ENCODE data around the gene RAPGEF1. TPM values are rescaled to one million over a fixed set of nuclear protein-coding genes. Genes with fewer than 3 reads are reported as not detected.
A peak's percentile ranks its signal among the peaks of the same experiment; 100 is the strongest.

RAPGEF1 gene
- total RNA-seq, 1 donor from 2014 or later, result 33.3 TPM

DNA sequence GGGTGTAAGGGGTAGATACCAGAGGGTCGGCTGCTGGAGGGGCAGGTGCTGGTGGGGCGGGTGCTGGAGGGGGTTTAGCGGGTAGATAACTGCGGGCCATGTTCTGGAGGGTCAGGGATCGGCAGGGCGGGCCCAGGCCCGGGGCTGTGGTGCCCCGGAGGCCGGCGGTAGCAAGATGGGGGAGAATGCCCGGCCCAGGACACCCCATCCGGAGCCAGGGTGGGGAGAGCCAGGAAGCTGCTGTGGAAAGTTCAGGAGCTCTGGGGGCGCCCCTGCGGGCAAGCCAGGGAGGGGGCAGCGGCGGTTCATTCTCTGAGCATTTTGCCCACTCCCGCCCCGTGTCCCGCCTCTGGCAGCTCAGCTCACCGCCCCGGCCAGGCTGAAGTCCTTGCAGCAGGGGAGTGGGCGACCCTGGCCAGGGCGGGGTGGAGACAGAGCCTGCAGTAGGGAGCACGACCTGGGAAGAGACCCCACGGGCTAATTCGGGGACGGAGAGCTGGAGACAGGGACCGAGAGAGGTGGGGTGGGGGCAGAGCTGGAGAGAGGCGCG is 194.0 kb downstream of the RAPGEF1 start:
- H3K4me3 Mint-ChIP-seq, result no peak overlapping the region
- H3K27me3 Mint-ChIP-seq (ENCODE audit: insufficient read depth, low read depth), result peaks cover 21% of the 10 kb centered on the region
- DNase-seq (ENCODE audit: low spot score), result no peak
- no peak overlapping the region for H3K27ac ChIP-seq
- H3K36me3 Mint-ChIP-seq, result no peaks in the 10 kb centered on the region
- H3K4me2 ChIP-seq, result peak overlapping the region; percentile 13
- no peak overlapping the region for H3K27ac Mint-ChIP-seq
- peaks cover 5% of the 10 kb centered on the region for H3F3A ChIP-seq (ENCODE audit: low read depth)
- H3K9me3 ChIP-seq (ENCODE audit: low read depth), result peaks cover 13% of the 10 kb centered on the region
- H2AFZ ChIP-seq (replicated peaks), result no peak overlapping the region
- no peaks in the 10 kb centered on the region for H4K20me1 ChIP-seq (ENCODE audit: low read depth)
- H3K36me3 ChIP-seq, result no peaks in the 10 kb centered on the region
- H3K79me2 ChIP-seq (ENCODE audit: low read depth), result no peaks in the 10 kb centered on the region
- no peaks in the 10 kb centered on the region for H3K4me1 ChIP-seq
- H3K9ac ChIP-seq, result no peak overlapping the region
- H3K27me3 ChIP-seq, result peaks cover 26% of the 10 kb centered on the region
- H3K4me3 ChIP-seq, result no peak overlapping the region
- TF ChIP-seq EZH2phosphoT487 (IDR thresholded peaks at IDR 0.05), result no peak
- TF ChIP-seq, protein P1, sequence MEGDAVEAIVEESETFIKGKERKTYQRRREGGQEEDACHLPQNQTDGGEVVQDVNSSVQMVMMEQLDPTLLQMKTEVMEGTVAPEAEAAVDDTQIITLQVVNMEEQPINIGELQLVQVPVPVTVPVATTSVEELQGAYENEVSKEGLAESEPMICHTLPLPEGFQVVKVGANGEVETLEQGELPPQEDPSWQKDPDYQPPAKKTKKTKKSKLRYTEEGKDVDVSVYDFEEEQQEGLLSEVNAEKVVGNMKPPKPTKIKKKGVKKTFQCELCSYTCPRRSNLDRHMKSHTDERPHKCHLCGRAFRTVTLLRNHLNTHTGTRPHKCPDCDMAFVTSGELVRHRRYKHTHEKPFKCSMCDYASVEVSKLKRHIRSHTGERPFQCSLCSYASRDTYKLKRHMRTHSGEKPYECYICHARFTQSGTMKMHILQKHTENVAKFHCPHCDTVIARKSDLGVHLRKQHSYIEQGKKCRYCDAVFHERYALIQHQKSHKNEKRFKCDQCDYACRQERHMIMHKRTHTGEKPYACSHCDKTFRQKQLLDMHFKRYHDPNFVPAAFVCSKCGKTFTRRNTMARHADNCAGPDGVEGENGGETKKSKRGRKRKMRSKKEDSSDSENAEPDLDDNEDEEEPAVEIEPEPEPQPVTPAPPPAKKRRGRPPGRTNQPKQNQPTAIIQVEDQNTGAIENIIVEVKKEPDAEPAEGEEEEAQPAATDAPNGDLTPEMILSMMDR (IDR thresholded peaks at IDR 0.05), result no peak
- TF ChIP-seq EZH2 (IDR thresholded peaks at IDR 0.05), result no peak
- H3K4me1 Mint-ChIP-seq, result no peaks in the 10 kb centered on the region
- peaks cover 41% of the 10 kb centered on the region for H3K9me3 Mint-ChIP-seq

DNA sequence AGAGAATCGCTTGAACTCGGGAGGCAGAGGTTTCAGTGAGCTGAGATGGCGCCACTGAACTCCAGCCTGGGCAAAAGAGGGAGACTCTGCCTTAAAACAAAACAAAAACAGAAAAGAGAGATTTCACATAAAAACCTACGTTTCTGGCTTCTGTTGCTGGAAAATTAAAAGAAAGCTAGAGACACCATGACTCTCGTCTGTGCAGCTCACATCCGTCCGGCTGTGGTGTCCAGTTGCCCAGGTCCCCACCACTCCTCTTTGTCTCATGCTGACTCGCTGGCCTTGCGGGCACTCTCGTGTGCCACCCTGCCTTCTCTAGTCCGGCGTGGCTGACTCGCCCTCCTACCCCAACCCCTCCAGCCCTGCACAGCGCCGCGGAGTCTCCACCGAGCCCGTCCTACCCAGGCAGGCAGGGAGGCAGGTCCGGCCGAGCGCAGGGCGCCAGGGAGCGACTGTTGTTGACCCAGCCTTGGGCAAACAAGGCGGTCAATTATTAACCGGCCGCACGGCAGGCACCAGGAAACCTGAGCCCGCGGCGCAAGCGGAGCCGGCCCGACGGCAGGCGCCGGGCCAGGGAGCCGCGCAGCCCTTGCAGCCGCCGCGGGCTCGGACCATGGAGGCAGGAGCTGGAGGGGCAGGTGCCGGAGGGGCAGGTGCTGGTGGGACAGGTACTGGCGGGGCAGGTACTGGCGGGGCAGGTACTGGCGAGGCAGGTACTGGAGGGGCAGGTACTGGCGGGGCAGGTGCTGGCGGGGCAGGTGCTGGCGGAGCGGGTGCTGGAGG is 194.7 kb downstream of the RAPGEF1 start, which contains the start of gene PRRT1B:
PRRT1B (plus strand) TSS at position 521 of the 783 bp plus-strand sequence; CDS start at position 614, 93 bp downstream.
- Mint-ChIP-seq H3K9me3 (peaks cover 41% of the 10 kb centered on the region), H3K27ac (no peak within 1 kb of the TSS)
- H3K4me2 ChIP-seq, result peak within 1 kb of the TSS; percentile 13

DNA sequence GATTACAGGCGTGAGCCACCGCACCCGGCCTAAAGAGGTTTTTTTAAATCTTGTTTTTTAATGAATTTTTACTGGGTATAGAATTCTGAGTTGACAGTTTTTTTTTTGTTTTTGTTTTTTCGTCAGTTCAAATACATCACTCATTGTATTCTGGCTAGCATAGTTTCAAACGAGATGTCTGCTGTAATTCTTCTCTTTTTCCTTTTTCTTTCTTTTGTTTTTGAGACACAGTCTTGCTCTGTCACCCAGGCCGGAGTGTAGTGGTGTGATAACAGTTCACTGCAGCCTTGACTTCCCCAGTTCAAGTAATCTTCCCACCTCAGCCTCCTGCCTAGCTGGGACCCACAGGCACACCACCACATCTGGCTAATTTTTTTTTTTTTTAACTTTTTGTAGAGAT is 196.7 kb downstream of the RAPGEF1 start:
- Mint-ChIP-seq H3K36me3 (no peaks in the 10 kb centered on the region), H3K27ac (no peak overlapping the region), H3K4me1 (no peaks in the 10 kb centered on the region), H3K27me3 (ENCODE audit: insufficient read depth, low read depth) (peaks cover 15% of the 10 kb centered on the region), H3K4me3 (no peak overlapping the region), H3K9me3 (peaks cover 38% of the 10 kb centered on the region)
- H3F3A ChIP-seq (ENCODE audit: low read depth), result peaks cover 5% of the 10 kb centered on the region
- peaks cover 13% of the 10 kb centered on the region for H3K9me3 ChIP-seq (ENCODE audit: low read depth)
- H3K27me3 ChIP-seq, result peaks cover 26% of the 10 kb centered on the region
- no peaks in the 10 kb centered on the region for H4K20me1 ChIP-seq (ENCODE audit: low read depth)
- H3K27ac ChIP-seq, result no peak overlapping the region
- no peak for DNase-seq (ENCODE audit: low spot score)
- H2AFZ ChIP-seq (replicated peaks), result no peak overlapping the region
- H3K36me3 ChIP-seq, result no peaks in the 10 kb centered on the region
- no peaks in the 10 kb centered on the region for H3K4me1 ChIP-seq
- no peak overlapping the region for H3K9ac ChIP-seq
- H3K4me3 ChIP-seq, result no peak overlapping the region
- H3K79me2 ChIP-seq (ENCODE audit: low read depth), result no peaks in the 10 kb centered on the region
- TF ChIP-seq EZH2 (IDR thresholded peaks at IDR 0.05) (no peak), EZH2phosphoT487 (IDR thresholded peaks at IDR 0.05) (no peak)
- TF ChIP-seq, protein P1 (IDR thresholded peaks at IDR 0.05), result no peak
- H3K4me2 ChIP-seq, result no peak overlapping the region

More for the DNA sequence above, 194.7 kb downstream of the RAPGEF1 start, which contains the start of gene PRRT1B:
- Histone ChIP-seq H3K27ac (no peak within 1 kb of the TSS), H2AFZ (replicated peaks) (no peak within 1 kb of the TSS), H3F3A (ENCODE audit: low read depth) (peaks cover 5% of the 10 kb centered on the region), H3K36me3 (no peaks in the 10 kb centered on the region), H3K9ac (no peak within 1 kb of the TSS), H3K27me3 (peaks cover 26% of the 10 kb centered on the region), H3K79me2 (ENCODE audit: low read depth) (no peaks in the 10 kb centered on the region), H3K4me3 (no peak within 1 kb of the TSS), H3K4me1 (no peaks in the 10 kb centered on the region), H4K20me1 (ENCODE audit: low read depth) (no peaks in the 10 kb centered on the region), H3K9me3 (ENCODE audit: low read depth) (peaks cover 13% of the 10 kb centered on the region)
- H3K36me3 Mint-ChIP-seq, result no peaks in the 10 kb centered on the region
- H3K27me3 Mint-ChIP-seq (ENCODE audit: insufficient read depth, low read depth), result peaks cover 21% of the 10 kb centered on the region
- H3K4me3 Mint-ChIP-seq, result peak within 1 kb of the TSS; percentile 35
- no peak for DNase-seq (ENCODE audit: low spot score)
- no peaks in the 10 kb centered on the region for H3K4me1 Mint-ChIP-seq
- TF ChIP-seq EZH2phosphoT487 (IDR thresholded peaks at IDR 0.05), result no peak
- no peak for TF ChIP-seq EZH2 (IDR thresholded peaks at IDR 0.05)
- TF ChIP-seq, protein P1 (IDR thresholded peaks at IDR 0.05), result no peak
